ENCODE measurements around the gene STX8. TPM values are rescaled to one million over a fixed set of nuclear protein-coding genes. Genes with fewer than 3 reads are reported as not detected.
"Not testable (repeated sequence)": the region's sequence is repeated elsewhere in the genome, so short reads cannot be mapped to it uniquely, and the experiment has no call there.

The STX8 gene
- total RNA-seq, 8 experiments from 2014 or later = 44.1 to 98.1 (median 63.8) TPM

DNA sequence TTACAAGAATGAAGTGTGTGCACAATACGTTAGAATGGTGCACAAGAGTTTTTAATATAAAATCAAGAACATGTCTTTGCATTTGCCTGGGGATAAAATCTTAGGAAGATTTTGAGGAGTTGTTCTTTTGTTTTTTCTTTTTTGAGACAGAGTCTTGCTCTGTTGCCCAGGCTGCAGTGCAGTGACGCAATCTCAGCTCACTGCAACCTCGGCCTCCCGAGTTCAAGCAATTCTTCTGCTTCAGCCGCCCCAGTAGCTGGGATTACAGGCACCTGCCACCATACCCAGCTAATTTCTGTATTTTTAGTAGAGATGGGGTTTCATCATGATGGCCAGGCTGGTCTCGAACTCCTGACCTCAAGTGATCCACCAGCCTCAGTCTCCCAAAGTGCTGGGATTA, 128.3 kb downstream of the STX8 start:
- H3K27ac ChIP-seq; in situ Hi-C loops (cut with MboI; ENCODE audit: low pct_unique_long_range_greater_than_20kb in 2 of 9, low sequenced_read_pairs in 9 of 9, unreplicated experiment in 9 of 9); H3K4me3 ChIP-seq; ATAC-seq (replicated peaks in 6 of 8): not testable (repeated sequence)
- WGBS, 10 experiments = 88 to 100% (median 94%) methylated on average over 1 to 6 of the region's 6 CpGs; no CpG with 5 or more reads in 3 of the 10 experiments
- peaks cover 10 to 15% of the 10 kb centered on the region in 2 donors for H3K4me1 ChIP-seq (replicated peaks in 1 of 2)

DNA sequence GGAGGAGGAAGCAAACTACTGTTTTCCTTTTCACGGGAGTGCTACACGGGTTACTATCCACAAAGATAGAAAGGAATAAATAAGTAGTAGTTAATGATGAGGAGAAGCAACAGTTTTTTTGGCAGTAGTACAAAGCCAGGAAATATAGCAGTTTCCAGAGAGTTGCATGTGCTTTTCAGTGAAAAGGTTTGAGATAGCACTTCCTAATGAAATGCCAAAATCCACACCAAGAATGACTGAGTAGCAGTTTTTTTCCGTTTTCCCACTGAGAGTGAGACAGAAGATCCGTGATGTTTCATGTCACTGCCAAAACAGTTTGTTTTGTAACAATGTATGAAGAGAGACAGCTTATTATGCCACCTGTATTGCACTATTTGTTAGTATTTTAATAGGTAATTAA, 129.1 kb downstream of the STX8 start:
- ATAC-seq (replicated peaks in 6 of 8) = peak in 1 of 8 experiments; percentile 29
- WGBS, 10 experiments = 40 to 88% (median 66%) methylated on average over 1 to 4 of the region's 4 CpGs
- H3K4me1 ChIP-seq (replicated peaks in 1 of 2) = peaks cover 10 to 15% of the 10 kb centered on the region in 2 donors
- H3K27ac ChIP-seq = no peak overlapping the region
- in situ Hi-C loops (cut with MboI; ENCODE audit: low pct_unique_long_range_greater_than_20kb in 2 of 9, low sequenced_read_pairs in 9 of 9, unreplicated experiment in 9 of 9) = no loop called here
- no peak overlapping the region for H3K4me3 ChIP-seq

- in situ Hi-C loops (cut with MboI; ENCODE audit: low pct_unique_long_range_greater_than_20kb in 2 of 9, low sequenced_read_pairs in 9 of 9, unreplicated experiment in 9 of 9) = no loop called here
- no peak for ATAC-seq (replicated peaks in 6 of 8)
- Histone ChIP-seq H3K27ac (no peak overlapping the region), H3K4me3 (no peak overlapping the region), H3K4me1 (replicated peaks in 1 of 2) (peaks cover 10 to 15% of the 10 kb centered on the region in 2 donors)
- 53 to 98% (median 61%) methylated on average over 2 to 5 of the region's 7 CpGs; no CpG with 5 or more reads in 4 of the 10 experiments for WGBS, 10 experiments
Measured at GRCh38 chr17:9445424-9445823, 130.2 kb downstream of the STX8 start.

- Histone ChIP-seq H3K27ac (no peak overlapping the region), H3K4me1 (replicated peaks in 1 of 2) (peaks cover 10 to 15% of the 10 kb centered on the region in 2 donors), H3K4me3 (no peak overlapping the region)
- in situ Hi-C loops (cut with MboI; ENCODE audit: low pct_unique_long_range_greater_than_20kb in 2 of 9, low sequenced_read_pairs in 9 of 9, unreplicated experiment in 9 of 9) = no loop called here
- WGBS, 10 experiments = 0 to 70% (median 7%) methylated on average over 2 to 5 of the region's 5 CpGs
- peak in 5 of 8 experiments; percentile 58 to 90 (median 65) for ATAC-seq (replicated peaks in 6 of 8)
Measured at GRCh38 chr17:9444687-9445086, 130.9 kb downstream of the STX8 start.

DNA sequence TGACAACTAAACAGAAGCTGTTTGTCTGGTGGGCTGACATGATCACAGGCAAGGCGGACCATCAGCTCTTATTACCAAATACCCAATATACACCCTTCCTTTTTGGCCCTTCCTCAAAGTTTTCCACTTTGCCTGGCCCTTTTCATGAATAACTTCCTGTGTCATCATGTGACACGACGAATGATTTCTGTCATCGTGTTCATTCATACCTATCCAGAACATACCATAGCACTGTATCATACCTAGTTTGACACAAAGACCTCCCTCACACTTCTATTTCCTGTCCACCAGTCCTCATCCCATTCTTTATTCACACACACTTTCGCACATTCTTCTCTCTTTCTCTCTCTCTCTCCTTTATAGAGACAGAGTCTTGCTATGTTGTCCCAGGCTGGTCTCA, 131.8 kb downstream of the STX8 start:
- H3K4me1 ChIP-seq (replicated peaks in 1 of 2) = peaks cover 10 to 15% of the 10 kb centered on the region in 2 donors
- 85 to 100% (median 99%) methylated on average over 1 to 5 of the region's 5 CpGs for WGBS, 10 experiments
- H3K4me3 ChIP-seq = no peak overlapping the region
- ATAC-seq (replicated peaks in 6 of 8) = no peak
- in situ Hi-C loops (cut with MboI; ENCODE audit: low pct_unique_long_range_greater_than_20kb in 2 of 9, low sequenced_read_pairs in 9 of 9, unreplicated experiment in 9 of 9) = no loop called here
- peak overlapping the region in 1 of 2 donors; percentile 43 for H3K27ac ChIP-seq

- Histone ChIP-seq H3K4me3 (no peak overlapping the region), H3K4me1 (replicated peaks in 1 of 2) (peaks cover 34% of the 10 kb centered on the region in 2 donors), H3K27ac (no peak overlapping the region)
- 90 to 100% (median 100%) methylated on average over 1 to 3 of the region's 3 CpGs for WGBS, 10 experiments
- no peak for ATAC-seq (replicated peaks in 6 of 8)
- in situ Hi-C loops (cut with MboI; ENCODE audit: low pct_unique_long_range_greater_than_20kb in 2 of 9, low sequenced_read_pairs in 9 of 9, unreplicated experiment in 9 of 9) = no loop called here
Measured at GRCh38 chr17:9439851-9440250, 135.8 kb downstream of the STX8 start.

- peak in 6 of 8 experiments; percentile 3 to 77 (median 66) for ATAC-seq (replicated peaks in 6 of 8)
- Histone ChIP-seq H3K4me3 (no peak overlapping the region), H3K27ac (peak overlapping the region in 1 of 2 donors; percentile 23), H3K4me1 (replicated peaks in 1 of 2) (peaks cover 37 to 44% of the 10 kb centered on the region in 2 donors)
- 0 to 33% (median 15%) methylated on average over 1 of the region's 1 CpG; no CpG with 5 or more reads in 4 of the 10 experiments for WGBS, 10 experiments
- in situ Hi-C loops (cut with MboI; ENCODE audit: low pct_unique_long_range_greater_than_20kb in 2 of 9, low sequenced_read_pairs in 9 of 9, unreplicated experiment in 9 of 9) = no loop called here
Measured at GRCh38 chr17:9436630-9437029, 139.0 kb downstream of the STX8 start.

DNA sequence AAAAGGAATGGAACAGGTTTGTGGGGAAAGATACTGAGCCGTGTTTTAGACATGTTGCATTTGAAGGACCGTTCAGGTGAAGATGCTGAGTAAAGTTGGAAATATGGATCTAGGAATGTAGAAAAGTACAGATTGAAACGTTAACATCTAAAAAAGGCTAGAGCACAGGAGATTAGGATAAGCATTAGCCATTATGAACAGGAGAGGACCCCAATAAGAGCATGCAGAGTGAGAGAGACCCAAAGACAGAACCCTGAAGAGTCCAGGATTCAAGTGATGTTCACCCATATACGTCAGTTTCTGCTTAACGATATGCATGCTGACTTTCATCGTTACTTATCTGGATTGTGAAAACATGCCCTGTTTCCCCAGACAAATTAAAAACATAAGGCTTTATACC, 140.5 kb downstream of the STX8 start:
- Histone ChIP-seq H3K4me1 (replicated peaks in 1 of 2) (peaks cover 37 to 44% of the 10 kb centered on the region in 2 donors), H3K4me3 (no peak overlapping the region), H3K27ac (no peak overlapping the region)
- ATAC-seq (replicated peaks in 6 of 8) = no peak
- WGBS, 10 experiments = 80 to 100% (median 94%) methylated on average over 1 to 6 of the region's 6 CpGs
- in situ Hi-C loops (cut with MboI; ENCODE audit: low pct_unique_long_range_greater_than_20kb in 2 of 9, low sequenced_read_pairs in 9 of 9, unreplicated experiment in 9 of 9) = no loop called here

DNA sequence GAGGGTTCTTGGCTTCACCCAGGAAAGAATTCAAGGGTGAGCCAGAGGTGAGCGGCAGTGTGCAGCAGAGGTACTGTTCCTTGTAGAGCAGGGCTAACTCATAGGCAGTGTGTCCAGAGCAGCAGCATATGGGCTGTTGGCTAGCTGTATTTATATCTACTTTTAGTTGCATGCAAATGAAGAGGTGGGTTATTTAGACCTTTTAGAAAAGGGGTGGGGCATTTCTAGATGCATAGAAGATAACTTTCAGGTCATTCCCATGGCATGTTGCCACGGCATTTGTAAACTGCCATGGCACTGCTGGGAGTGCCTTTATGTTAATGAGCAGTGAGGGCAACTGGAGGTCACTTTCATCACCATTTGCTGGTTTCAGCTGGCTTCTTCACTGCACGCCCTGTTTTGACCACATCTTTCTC, 141.0 kb downstream of the STX8 start:
- in situ Hi-C loops (cut with MboI; ENCODE audit: low pct_unique_long_range_greater_than_20kb in 2 of 9, low sequenced_read_pairs in 9 of 9, unreplicated experiment in 9 of 9) = no loop called here
- H3K4me1 ChIP-seq (replicated peaks in 1 of 2) = peaks cover 37 to 44% of the 10 kb centered on the region in 2 donors
- no peak overlapping the region for H3K27ac ChIP-seq
- 0 to 100% (median 40%) methylated on average over 1 to 3 of the region's 3 CpGs; no CpG with 5 or more reads in 3 of the 10 experiments for WGBS, 10 experiments
- no peak overlapping the region for H3K4me3 ChIP-seq
- ATAC-seq (replicated peaks in 6 of 8) = peak; percentile 59 to 94 (median 78)

- ATAC-seq (replicated peaks in 6 of 8) = no peak
- H3K4me3 ChIP-seq = no peak overlapping the region
- peaks cover 37 to 43% of the 10 kb centered on the region in 2 donors for H3K4me1 ChIP-seq (replicated peaks in 1 of 2)
- H3K27ac ChIP-seq = no peak overlapping the region
- in situ Hi-C loops (cut with MboI; ENCODE audit: low pct_unique_long_range_greater_than_20kb in 2 of 9, low sequenced_read_pairs in 9 of 9, unreplicated experiment in 9 of 9) = no loop called here
- 35 to 100% (median 90%) methylated on average over 1 to 7 of the region's 7 CpGs; no CpG with 5 or more reads in 2 of the 10 experiments for WGBS, 10 experiments
Measured at GRCh38 chr17:9432934-9433421, 142.6 kb downstream of the STX8 start.

DNA sequence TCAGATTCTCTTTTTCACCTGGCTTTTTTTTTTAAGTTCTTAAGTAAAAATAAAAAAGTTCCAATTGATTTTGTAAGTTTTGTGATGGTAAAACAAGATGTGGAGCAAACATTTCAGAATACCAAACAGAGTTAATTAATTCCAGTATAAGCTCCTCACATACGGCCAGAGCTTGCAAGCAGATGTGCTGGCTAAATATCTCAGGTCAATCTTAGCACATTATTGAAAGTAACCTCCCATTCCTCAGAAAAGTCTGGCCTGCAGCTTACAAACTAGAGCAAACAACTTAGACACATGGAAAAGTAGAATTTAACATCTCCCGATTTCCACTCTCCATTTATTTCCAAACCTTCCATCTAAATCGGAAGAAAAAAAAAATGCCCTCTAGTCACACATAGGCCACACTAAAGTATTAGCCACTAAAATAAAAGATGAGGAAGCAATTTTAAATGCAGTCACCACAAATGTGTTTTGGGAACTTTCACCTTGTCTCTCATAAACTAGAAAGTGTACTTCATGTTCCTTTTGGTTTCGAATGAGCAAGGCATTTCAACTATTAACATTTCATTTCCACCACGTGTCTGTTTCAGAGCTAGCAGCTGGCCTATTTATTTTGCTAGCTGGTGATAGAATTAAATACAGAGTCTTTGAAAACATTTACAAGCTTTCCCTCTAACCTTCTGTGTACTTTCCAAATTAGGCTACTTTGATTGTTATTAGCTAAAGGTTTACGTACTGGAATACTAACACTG, 143.3 kb downstream of the STX8 start:
- peak in 2 of 8 experiments; percentile 3 to 6 for ATAC-seq (replicated peaks in 6 of 8)
- 12 to 87% (median 71%) methylated on average over 2 to 6 of the region's 6 CpGs; no CpG with 5 or more reads in 1 of the 10 experiments for WGBS, 10 experiments
- H3K4me1 ChIP-seq (replicated peaks in 1 of 2) = peaks cover 30 to 42% of the 10 kb centered on the region in 2 donors
- no peak overlapping the region for H3K27ac ChIP-seq
- in situ Hi-C loops (cut with MboI; ENCODE audit: low pct_unique_long_range_greater_than_20kb in 2 of 9, low sequenced_read_pairs in 9 of 9, unreplicated experiment in 9 of 9) = no loop called here
- H3K4me3 ChIP-seq = no peak overlapping the region

DNA sequence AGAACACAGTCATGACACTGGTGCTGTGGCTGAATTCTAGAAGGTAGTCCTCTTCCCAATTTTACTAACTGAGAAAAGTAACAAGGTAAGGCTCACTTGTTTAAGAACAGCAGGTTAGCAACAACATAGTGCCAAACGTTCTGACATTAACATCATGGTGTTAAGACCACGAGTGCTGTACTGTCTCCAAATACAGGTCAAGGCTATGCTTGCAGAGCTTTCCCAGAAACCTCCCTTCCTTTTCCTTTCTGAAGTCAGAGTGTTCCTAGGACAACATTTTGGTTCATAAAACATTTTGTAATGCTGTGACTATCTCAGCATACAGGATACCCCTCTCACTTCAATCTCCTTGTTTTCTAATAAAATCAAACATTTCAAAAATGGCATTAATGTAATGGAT, 144.0 kb downstream of the STX8 start:
- no peak for ATAC-seq (replicated peaks in 6 of 8)
- Histone ChIP-seq H3K4me3 (no peak overlapping the region), H3K4me1 (replicated peaks in 1 of 2) (peaks cover 23 to 36% of the 10 kb centered on the region in 2 donors), H3K27ac (no peak overlapping the region)
- WGBS, 10 experiments = 43 to 75% (median 70%) methylated on average over 1 to 2 of the region's 2 CpGs; no CpG with 5 or more reads in 4 of the 10 experiments
- in situ Hi-C loops (cut with MboI; ENCODE audit: low pct_unique_long_range_greater_than_20kb in 2 of 9, low sequenced_read_pairs in 9 of 9, unreplicated experiment in 9 of 9) = no loop called here

GRCh38 chr17:9427465-9428315, 147.9 kb downstream of the STX8 start:
- peak overlapping the region in 1 of 2 donors; percentile 27 for H3K27ac ChIP-seq
- in situ Hi-C loops (cut with MboI; ENCODE audit: low pct_unique_long_range_greater_than_20kb in 2 of 9, low sequenced_read_pairs in 9 of 9, unreplicated experiment in 9 of 9) = loop anchor here in 1 of 9 experiments (10.0 kb wide), 1 partner anchor 57 kb away; no protein-coding TSS in a partner anchor
- peak in 6 of 8 experiments; percentile 30 to 52 (median 46) for ATAC-seq (replicated peaks in 6 of 8)
- peaks cover 0 to 13% of the 10 kb centered on the region in 2 donors for H3K4me1 ChIP-seq (replicated peaks in 1 of 2)
- H3K4me3 ChIP-seq = no peak overlapping the region
- 20 to 96% (median 74%) methylated on average over 1 to 6 of the region's 11 CpGs; no CpG with 5 or more reads in 2 of the 10 experiments for WGBS, 10 experiments
